SH-SY5Y (cell line): ENCODE results near the gene WDFY4.

Experiments
- GATA2 ChIP-seq: IDR thresholded peaks from 2 replicates; pipeline ENCODE4 v1.6.1; 2011; ENCODE audit warnings: mild to moderate bottlenecking, low read depth, low read length
- GATA3 ChIP-seq: IDR thresholded peaks from 2 replicates; pipeline ENCODE4 v1.6.1; 2011; ENCODE audit warnings: low read depth, mild to moderate bottlenecking, low read length, moderate library complexity

DNA sequence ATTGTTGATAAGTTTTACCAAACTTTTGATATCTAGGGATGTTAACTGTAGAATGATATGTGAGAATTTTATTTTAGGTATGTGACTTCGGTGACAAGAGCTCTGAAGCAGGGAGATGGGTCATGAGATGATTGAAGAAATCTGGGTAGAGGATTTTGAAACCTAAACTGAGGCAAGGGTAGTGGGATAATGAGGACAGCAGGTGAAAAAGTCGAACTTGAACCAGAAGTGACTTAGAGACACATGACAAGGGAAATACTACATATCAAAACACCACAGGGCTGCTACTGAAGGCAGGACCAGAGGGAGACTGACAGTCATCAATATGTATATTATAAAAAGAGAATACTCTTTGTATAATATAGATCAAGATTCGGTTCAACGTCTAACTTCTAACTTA lies 113.2 kb downstream of the WDFY4 start:
- TF ChIP-seq GATA2 (no peak), GATA3 (no peak)
